OCI-LY3 (cell line): Measurements from ENCODE around the gene CPS1.

Source experiments
- CTCF ChIP-seq: fragments of 200-600, 300-600 bp; sonication (generic); IDR thresholded peaks from 2 replicates; pipeline ENCODE4 v1.5.1; 2014; ENCODE audit warnings: antibody characterized with exemption, low read length, low read depth
- EZH2phosphoT487 ChIP-seq: fragments of 200-600 bp; shearing (Covaris generic); IDR thresholded peaks from 2 replicates; pipeline ENCODE4 v1.6.1; 2018; ENCODE audit warnings: antibody characterized with exemption, mixed run types, low read depth

DNA sequence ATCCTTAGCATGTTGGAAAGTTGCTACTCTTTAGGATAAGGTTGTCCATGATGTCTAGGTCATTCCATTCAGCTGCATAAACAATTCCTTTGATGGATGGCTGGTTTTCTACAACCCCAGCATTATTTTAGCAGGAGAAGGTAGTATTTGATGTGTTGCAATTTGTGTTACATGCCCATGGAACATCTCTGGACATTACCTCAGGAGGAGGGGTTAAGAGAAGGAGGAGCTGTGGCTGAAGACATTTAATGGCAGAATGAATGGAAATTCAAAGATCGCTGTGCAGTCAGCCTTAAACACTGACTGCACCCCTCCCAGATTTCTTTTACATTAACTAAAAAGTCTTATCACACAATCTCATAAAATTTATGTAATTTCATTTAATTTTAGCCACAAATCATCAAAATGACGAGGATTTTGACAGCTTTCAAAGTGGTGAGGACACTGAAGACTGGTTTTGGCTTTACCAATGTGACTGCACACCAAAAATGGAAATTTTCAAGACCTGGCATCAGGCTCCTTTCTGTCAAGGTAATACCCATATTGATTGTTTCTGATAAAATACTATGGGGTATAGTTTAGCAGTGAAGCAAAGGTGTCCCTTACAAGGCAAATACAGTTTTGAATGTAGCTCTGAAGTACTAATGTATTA lies at the start of gene CPS1:
- TF ChIP-seq CTCF (no peak), EZH2phosphoT487 (no peak)
